MM.1S (cell line): ENCODE data around the gene STXBP6.
"Not testable (repeated sequence)": the region's sequence is repeated elsewhere in the genome, so short reads cannot be mapped to it uniquely, and the experiment has no call there.

Source experiments
- CTCF ChIP-seq: fragments of 300-600 bp; sonication (generic); IDR thresholded peaks from 2 replicates; pipeline ENCODE4 v1.5.1; 2016; ENCODE audit warnings: antibody characterized with exemption, low read length, mixed read lengths
- EZH2 ChIP-seq: fragments of 300-600 bp; sonication (generic); optimal IDR thresholded peaks from 2 replicates; pipeline ENCODE3; 2017; ENCODE audit warnings: low read depth, mild to moderate bottlenecking, antibody characterized with exemption, low read length, mixed read lengths

GRCh38 chr14:24803426-24803825 lies 246.5 kb downstream of the STXBP6 start:
- TF ChIP-seq CTCF, EZH2: not testable (repeated sequence)
